ENCODE results near the gene STAT4. TPM values are rescaled to one million over a fixed set of nuclear protein-coding genes. Genes with fewer than 3 reads are reported as not detected.

STAT4 gene
- total and polyA plus RNA-seq, 9 donors = 0.59 to 2.2 (median 1.2) TPM

DNA sequence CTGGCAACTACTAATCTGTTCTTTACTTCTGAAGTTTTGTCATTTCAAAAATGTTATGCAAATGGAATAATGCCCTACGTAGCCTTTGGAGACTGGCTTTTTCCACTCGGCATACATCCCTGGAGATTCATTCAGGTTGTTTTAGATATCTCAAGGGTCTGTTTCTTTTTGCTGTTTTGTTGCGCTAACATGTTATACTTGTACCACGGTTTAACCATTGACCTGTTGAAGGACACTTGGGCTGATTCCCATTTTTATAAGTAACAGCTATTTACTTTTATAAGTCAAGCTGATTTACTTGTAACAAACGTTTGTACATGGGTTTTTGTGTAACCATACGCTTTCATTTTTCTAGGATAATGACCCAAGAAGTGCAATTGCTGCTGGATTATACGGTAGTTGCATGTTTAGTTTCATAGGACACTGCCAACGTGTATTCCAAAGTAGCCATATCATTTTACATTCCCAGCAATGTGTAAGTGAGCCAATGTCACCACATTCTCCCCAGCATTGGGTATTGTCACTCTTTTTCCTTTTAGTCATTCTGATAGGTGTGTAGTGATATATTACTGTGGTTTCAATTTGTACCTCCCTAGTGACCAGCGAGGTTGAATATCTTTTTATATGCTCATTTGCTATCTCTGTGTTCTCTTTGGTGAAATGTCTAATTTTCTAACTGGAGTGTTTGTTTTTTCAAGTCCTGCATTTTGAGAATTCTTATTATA lies 36.5 kb upstream of the STAT4 start:
- H3K4me3 ChIP-seq (ENCODE audit: low read length) = no peak overlapping the region
- H3K27me3 ChIP-seq (ENCODE audit: control insufficient read depth, insufficient read depth, low read length) = no peaks in the 10 kb centered on the region
- no peaks in the 10 kb centered on the region for H3K9me3 ChIP-seq (replicated peaks; ENCODE audit: control insufficient read depth, low read depth, low read length)
- WGBS (ENCODE audit: insufficient coverage) = no CpG with 5 or more reads among the region's 9 CpGs
- peaks cover 2% of the 10 kb centered on the region for H3K4me1 ChIP-seq (ENCODE audit: control insufficient read depth, insufficient read depth, low read length)
- no peak for DNase-seq
- H3K27ac ChIP-seq (ENCODE audit: low read length) = no peak overlapping the region
- no peaks in the 10 kb centered on the region for H3K36me3 ChIP-seq (ENCODE audit: control insufficient read depth, insufficient read depth, low read length)

DNA sequence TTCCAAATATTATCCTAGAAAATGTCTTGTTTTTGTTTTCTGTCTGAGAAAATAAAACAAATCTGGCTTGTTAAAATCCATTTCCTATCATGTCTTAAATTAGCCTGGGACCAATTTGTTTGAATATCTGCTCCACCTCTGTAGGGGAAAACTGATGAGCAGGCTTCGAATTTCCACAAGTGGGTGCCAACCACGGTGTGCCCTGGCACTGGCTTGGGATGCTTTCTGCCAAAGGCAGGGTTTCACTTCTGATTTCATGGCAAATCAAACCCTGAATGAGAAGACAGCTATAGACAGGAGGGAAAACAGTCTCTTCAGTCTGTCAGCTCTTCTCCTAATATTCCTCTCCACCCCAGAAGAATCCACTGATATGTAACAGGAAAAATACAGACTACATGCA lies 33.7 kb upstream of the STAT4 start:
- Histone ChIP-seq H3K36me3 (ENCODE audit: control insufficient read depth, insufficient read depth, low read length) (no peaks in the 10 kb centered on the region), H3K27me3 (ENCODE audit: control insufficient read depth, insufficient read depth, low read length) (no peaks in the 10 kb centered on the region), H3K27ac (ENCODE audit: low read length) (no peak overlapping the region), H3K4me1 (ENCODE audit: control insufficient read depth, insufficient read depth, low read length) (peaks cover 2% of the 10 kb centered on the region), H3K4me3 (ENCODE audit: low read length) (no peak overlapping the region), H3K9me3 (replicated peaks; ENCODE audit: control insufficient read depth, low read depth, low read length) (no peaks in the 10 kb centered on the region)
- 100% methylated on average over 1 of the region's 2 CpGs for WGBS (ENCODE audit: insufficient coverage)
- no peak for DNase-seq

DNA sequence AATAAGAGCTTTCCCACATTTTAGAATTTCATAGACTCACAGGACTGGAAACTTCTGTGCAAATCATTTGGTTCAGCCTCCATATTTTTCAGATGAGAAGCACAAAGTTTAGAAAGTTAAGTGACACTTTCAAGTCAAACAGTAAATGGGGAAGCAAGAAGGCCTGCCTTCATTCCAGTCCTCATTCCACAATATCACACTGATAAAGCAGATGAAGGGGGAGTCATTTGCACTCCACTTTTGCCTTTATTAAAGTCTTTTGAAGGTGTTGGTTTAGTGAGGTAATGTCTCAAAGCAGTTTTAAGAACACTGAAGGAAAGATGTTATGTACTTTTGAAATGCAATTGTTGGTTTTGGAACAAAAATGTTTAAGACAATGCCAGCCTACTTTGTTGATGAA lies 32.7 kb upstream of the STAT4 start:
- Histone ChIP-seq H3K9me3 (replicated peaks; ENCODE audit: control insufficient read depth, low read depth, low read length) (no peaks in the 10 kb centered on the region), H3K36me3 (ENCODE audit: control insufficient read depth, insufficient read depth, low read length) (no peaks in the 10 kb centered on the region), H3K27ac (ENCODE audit: low read length) (no peak overlapping the region), H3K4me1 (ENCODE audit: control insufficient read depth, insufficient read depth, low read length) (peaks cover 5% of the 10 kb centered on the region), H3K27me3 (ENCODE audit: control insufficient read depth, insufficient read depth, low read length) (no peaks in the 10 kb centered on the region), H3K4me3 (ENCODE audit: low read length) (no peak overlapping the region)
- DNase-seq = no peak

DNA sequence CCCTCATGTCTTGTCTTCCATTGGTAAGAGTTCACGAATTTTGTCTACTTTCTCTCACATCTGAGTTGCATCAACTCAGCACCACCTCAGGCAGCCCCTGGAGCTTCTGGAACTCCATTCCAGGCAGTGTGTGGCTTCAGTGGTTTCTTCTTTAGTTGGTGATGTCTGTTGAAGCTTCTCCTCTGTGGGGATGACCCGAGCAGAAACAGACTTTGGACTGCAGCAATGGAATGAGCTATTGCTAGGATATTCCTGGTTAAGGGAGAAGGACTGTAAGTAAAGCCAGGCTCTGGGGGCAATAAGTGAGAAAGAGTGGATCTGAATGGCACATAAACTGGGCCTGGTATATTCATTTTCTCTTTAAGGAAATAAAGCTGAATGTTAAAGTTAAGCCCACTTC lies 32.3 kb upstream of the STAT4 start:
- no peaks in the 10 kb centered on the region for H3K9me3 ChIP-seq (replicated peaks; ENCODE audit: control insufficient read depth, low read depth, low read length)
- H3K4me1 ChIP-seq (ENCODE audit: control insufficient read depth, insufficient read depth, low read length) = peaks cover 7% of the 10 kb centered on the region
- no peak for DNase-seq
- no peaks in the 10 kb centered on the region for H3K36me3 ChIP-seq (ENCODE audit: control insufficient read depth, insufficient read depth, low read length)
- no peak overlapping the region for H3K27ac ChIP-seq (ENCODE audit: low read length)
- no peaks in the 10 kb centered on the region for H3K27me3 ChIP-seq (ENCODE audit: control insufficient read depth, insufficient read depth, low read length)
- H3K4me3 ChIP-seq (ENCODE audit: low read length) = no peak overlapping the region
- 67% methylated on average over 1 of the region's 2 CpGs for WGBS (ENCODE audit: insufficient coverage)

DNA sequence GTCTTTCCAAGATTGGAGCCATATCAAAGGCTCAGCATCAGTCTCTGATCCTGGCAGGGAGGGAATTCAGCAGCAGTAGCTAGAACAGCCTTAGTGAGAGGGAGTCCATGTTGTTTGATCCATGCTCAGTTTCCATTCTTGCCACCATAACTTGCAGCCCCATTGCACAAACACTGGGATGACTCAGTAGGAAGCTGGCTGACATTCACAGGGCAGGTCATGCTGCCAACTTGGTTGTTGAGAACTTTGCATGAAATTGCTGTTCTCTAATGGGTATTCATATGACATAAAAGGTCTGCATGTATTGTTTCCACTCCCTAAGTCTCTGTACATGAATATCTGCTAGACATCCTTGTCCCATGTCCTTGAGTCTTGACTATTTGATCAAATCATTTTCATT lies 29.9 kb upstream of the STAT4 start:
- H3K36me3 ChIP-seq (ENCODE audit: control insufficient read depth, insufficient read depth, low read length) = no peaks in the 10 kb centered on the region
- DNase-seq = no peak
- H3K27me3 ChIP-seq (ENCODE audit: control insufficient read depth, insufficient read depth, low read length) = no peaks in the 10 kb centered on the region
- no peak overlapping the region for H3K4me3 ChIP-seq (ENCODE audit: low read length)
- no peak overlapping the region for H3K27ac ChIP-seq (ENCODE audit: low read length)
- peaks cover 7% of the 10 kb centered on the region for H3K4me1 ChIP-seq (ENCODE audit: control insufficient read depth, insufficient read depth, low read length)
- no peaks in the 10 kb centered on the region for H3K9me3 ChIP-seq (replicated peaks; ENCODE audit: control insufficient read depth, low read depth, low read length)

DNA sequence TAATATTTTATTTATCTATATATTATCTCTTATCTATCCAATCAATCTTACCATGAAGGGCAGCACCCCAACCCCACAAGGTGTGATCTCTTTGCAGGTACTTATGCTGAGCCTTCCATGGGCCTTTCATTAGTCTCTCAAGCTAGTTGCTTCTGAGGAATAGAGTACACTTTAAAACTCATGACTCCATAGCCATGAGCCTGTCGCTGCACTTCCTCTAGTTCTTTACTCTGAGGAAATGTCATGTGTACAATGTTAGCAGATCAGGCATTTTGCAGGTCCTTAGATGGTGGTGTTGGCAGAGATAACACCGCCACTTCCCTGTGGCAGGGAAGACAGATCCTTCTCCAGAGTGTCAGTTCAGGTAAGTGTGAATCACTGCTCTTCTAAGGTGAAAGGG lies 29.5 kb upstream of the STAT4 start:
- no peak overlapping the region for H3K27ac ChIP-seq (ENCODE audit: low read length)
- no peaks in the 10 kb centered on the region for H3K27me3 ChIP-seq (ENCODE audit: control insufficient read depth, insufficient read depth, low read length)
- no peak for DNase-seq
- H3K36me3 ChIP-seq (ENCODE audit: control insufficient read depth, insufficient read depth, low read length) = no peaks in the 10 kb centered on the region
- no peak overlapping the region for H3K4me3 ChIP-seq (ENCODE audit: low read length)
- peaks cover 7% of the 10 kb centered on the region for H3K4me1 ChIP-seq (ENCODE audit: control insufficient read depth, insufficient read depth, low read length)
- H3K9me3 ChIP-seq (replicated peaks; ENCODE audit: control insufficient read depth, low read depth, low read length) = no peaks in the 10 kb centered on the region
- WGBS (ENCODE audit: insufficient coverage) = 80% methylated on average over 1 of the region's 2 CpGs

DNA sequence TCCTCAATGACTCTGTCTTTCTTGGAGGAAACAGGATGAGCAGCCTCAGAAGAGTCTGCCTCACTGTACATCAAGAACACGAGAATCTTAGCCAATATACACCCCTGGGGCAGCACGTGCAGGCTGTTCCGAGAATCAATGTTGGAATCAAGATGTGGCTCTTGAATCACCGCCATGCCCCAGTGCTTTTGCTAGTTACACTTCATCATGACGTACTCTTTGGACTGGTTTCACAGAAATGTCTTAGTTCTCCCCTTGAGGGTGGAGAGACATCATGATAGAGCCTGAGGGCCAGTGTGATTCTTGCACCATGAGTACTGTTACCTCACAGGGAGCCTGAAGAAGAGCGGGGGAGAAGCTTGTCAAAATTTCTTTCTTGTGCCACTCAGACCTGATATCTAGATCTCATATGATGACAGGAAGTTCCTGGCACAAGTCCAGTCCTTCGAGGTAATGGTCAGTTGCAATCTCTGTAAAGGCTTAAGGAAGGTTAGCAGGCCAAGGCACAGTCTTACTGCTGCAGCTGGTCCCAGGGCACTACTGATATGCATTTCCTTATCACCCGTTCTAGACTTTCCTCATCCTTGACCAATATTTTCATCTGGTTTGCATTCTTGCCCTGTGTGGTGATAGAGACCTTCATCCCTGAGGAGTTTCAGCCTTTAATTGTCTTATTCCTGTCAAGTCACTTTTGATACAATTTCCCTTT lies 28.2 kb upstream of the STAT4 start:
- Histone ChIP-seq H3K4me1 (ENCODE audit: control insufficient read depth, insufficient read depth, low read length) (peaks cover 5% of the 10 kb centered on the region), H3K27ac (ENCODE audit: low read length) (peak overlapping the region; percentile 77), H3K36me3 (ENCODE audit: control insufficient read depth, insufficient read depth, low read length) (no peaks in the 10 kb centered on the region), H3K27me3 (ENCODE audit: control insufficient read depth, insufficient read depth, low read length) (no peaks in the 10 kb centered on the region), H3K4me3 (ENCODE audit: low read length) (no peak overlapping the region), H3K9me3 (replicated peaks; ENCODE audit: control insufficient read depth, low read depth, low read length) (no peaks in the 10 kb centered on the region)
- DNase-seq = peak; percentile 97
- 30% methylated on average over 2 of the region's 8 CpGs for WGBS (ENCODE audit: insufficient coverage)

DNA sequence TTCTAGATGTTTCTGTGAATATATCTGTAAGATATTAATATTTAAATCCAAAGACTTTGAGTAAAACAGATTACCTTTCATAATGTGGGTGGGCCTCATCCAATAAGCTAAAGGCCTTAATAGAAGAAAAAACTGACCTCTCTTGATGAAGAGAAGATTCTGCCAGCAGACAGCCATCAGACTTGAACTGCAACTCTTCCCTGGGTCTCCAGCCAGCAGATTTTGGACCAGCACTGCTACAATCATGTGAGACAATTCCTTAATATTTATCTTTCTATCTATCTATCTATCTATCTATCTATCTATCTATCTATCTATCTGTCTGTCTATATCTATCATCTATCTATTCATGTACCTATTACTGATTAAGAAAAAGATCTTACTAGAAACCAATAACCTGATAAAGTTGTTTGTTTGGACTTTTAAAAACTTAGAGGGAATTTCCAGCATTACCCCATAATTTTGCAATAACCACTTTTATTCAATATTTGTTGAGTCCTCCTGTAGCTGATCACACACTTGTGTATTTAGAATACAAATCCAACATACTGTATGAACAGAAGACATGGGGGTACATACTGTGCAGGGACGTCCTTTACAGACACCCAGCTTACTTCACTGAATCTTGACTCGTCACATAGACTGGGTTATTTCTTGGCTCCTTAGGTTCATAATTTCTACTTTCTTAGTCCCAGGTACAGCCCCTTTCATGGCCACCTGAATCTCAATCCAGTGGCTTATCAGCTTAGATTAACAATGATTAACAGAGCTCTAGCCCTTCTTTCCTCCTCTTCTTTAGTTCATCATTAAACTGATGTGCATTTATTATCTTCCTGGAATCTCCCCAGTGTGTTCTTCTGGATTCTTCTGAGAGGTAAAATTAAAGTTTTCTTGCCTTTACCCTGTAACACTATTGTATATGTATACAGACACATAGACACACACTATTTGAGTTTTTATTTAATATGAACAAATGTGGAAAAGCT lies 27.2 kb upstream of the STAT4 start:
- Histone ChIP-seq H3K27me3 (ENCODE audit: control insufficient read depth, insufficient read depth, low read length) (no peaks in the 10 kb centered on the region), H3K4me3 (ENCODE audit: low read length) (no peak overlapping the region), H3K4me1 (ENCODE audit: control insufficient read depth, insufficient read depth, low read length) (peaks cover 5% of the 10 kb centered on the region), H3K36me3 (ENCODE audit: control insufficient read depth, insufficient read depth, low read length) (no peaks in the 10 kb centered on the region), H3K27ac (ENCODE audit: low read length) (peak overlapping the region; percentile 77), H3K9me3 (replicated peaks; ENCODE audit: control insufficient read depth, low read depth, low read length) (no peaks in the 10 kb centered on the region)
- DNase-seq = peak; percentile 46
- WGBS (ENCODE audit: insufficient coverage) = 50% methylated on average over 1 of the region's 2 CpGs

DNA sequence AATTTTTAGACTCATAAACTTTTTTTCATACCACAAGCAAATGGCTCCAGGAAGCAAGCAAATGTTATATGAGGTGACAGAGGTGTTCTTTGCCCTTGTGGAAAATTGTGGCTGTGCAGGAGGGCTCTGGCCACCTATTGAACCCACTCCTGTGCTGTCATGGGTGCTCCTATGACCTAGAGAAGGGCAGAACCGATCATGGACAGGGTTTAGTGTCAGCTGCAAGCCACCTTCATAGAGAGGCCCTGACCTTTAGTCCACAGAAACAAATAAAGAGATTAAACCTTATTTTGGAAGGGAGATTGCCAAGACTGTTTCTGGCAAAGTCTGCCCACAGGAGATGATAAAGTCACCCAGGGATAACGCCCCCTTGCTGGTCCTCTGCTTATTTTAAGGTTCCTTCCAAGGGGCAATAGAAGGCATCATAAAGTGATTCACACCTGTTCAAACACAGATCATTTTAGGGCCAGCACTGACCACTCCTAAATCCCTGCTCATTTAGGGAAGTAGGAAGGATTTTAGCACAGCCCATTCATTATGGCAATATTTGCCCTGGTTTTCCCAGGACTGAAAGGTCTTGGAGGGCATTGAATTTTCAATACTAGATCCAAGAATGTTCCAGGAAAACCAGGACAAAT lies 26.1 kb upstream of the STAT4 start:
- Histone ChIP-seq H3K27ac (ENCODE audit: low read length) (peak overlapping the region; percentile 15), H3K27me3 (ENCODE audit: control insufficient read depth, insufficient read depth, low read length) (no peaks in the 10 kb centered on the region), H3K9me3 (replicated peaks; ENCODE audit: control insufficient read depth, low read depth, low read length) (no peaks in the 10 kb centered on the region), H3K36me3 (ENCODE audit: control insufficient read depth, insufficient read depth, low read length) (no peaks in the 10 kb centered on the region), H3K4me1 (ENCODE audit: control insufficient read depth, insufficient read depth, low read length) (peaks cover 13% of the 10 kb centered on the region), H3K4me3 (ENCODE audit: low read length) (no peak overlapping the region)
- 57% methylated on average over 1 of the region's 2 CpGs for WGBS (ENCODE audit: insufficient coverage)
- no peak for DNase-seq

DNA sequence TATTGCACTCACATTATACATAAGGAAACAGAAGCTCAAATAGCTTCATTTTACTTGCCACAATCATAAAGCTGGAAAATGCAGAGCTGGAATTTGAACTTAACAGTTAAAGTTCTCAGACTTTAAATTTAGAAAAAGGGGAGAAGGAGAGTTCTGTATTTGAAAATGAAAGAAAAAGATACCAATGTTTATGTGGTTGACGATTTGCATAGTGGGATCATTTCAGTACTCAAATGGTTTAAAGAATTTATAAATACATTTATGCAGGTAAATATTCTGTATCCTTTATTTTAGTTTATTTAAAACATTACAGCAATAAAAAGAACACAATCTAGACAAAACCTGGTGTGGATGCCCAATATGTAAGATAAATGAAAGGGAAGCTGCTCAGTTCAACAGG lies 25.5 kb upstream of the STAT4 start:
- no peak for DNase-seq
- Histone ChIP-seq H3K36me3 (ENCODE audit: control insufficient read depth, insufficient read depth, low read length) (no peaks in the 10 kb centered on the region), H3K27me3 (ENCODE audit: control insufficient read depth, insufficient read depth, low read length) (no peaks in the 10 kb centered on the region), H3K9me3 (replicated peaks; ENCODE audit: control insufficient read depth, low read depth, low read length) (no peaks in the 10 kb centered on the region), H3K27ac (ENCODE audit: low read length) (no peak overlapping the region), H3K4me1 (ENCODE audit: control insufficient read depth, insufficient read depth, low read length) (peaks cover 18% of the 10 kb centered on the region), H3K4me3 (ENCODE audit: low read length) (no peak overlapping the region)
- no CpG with 5 or more reads among the region's 1 CpG for WGBS (ENCODE audit: insufficient coverage)
